Measurements from ENCODE around the gene CARMIL1.

- TF ChIP-seq CTCF (conservative IDR thresholded peaks at IDR 0.05 in 1 of 2, IDR thresholded peaks at IDR 0.05 in 1 of 2; ENCODE audit: extremely low read depth in 1 of 2, insufficient read depth in 1 of 2, low read depth in 1 of 2, low read length in 2 of 2), result no peak
- no peak for TF ChIP-seq EZH2 (IDR thresholded peaks at IDR 0.05; ENCODE audit: borderline replicate concordance, low read length)
Observed at GRCh38 chr6:25484900-25485299, 205.7 kb downstream of the CARMIL1 start.
